Sigmoid colon (tissue), 7 donors: ENCODE data around the gene CAP2. TPM values are rescaled to one million over a fixed set of nuclear protein-coding genes. Genes with fewer than 3 reads are reported as not detected.
A peak's percentile ranks its signal among the peaks of the same experiment; 100 is the strongest.

Source experiments
- DNase-seq: peaks from one replicate; pipeline ENCODE4 v3.0.0-alpha.2; 2019
- H3K27ac ChIP-seq, 4 donors: fragments of 200-600 bp; sonication (generic); one replicate each; pipeline ENCODE4 v1.5.1; 2016 to 2019; ENCODE audit warnings: mild to moderate bottlenecking in 1 of 4
- H3K27me3 ChIP-seq, 3 donors: fragments of 200-600 bp; sonication (generic); one replicate each; pipeline ENCODE4 v1.5.1; 2019; ENCODE audit warnings: mild to moderate bottlenecking in 1 of 3
- H3K36me3 ChIP-seq, 4 donors: fragments of 200-600 bp; sonication (generic); one replicate each; pipeline ENCODE4 v1.5.1; 2016 to 2019
- H3K4me1 ChIP-seq, 4 donors: fragments of 200-600 bp; sonication (generic); one replicate each; pipeline ENCODE4 v1.5.1; 2017 to 2019
- H3K4me3 ChIP-seq, 4 donors: fragments of 200-600 bp; sonication (generic); one replicate each; pipeline ENCODE4 v1.5.1; 2017 to 2019; ENCODE audit warnings: mild to moderate bottlenecking in 2 of 4, moderate library complexity in 1 of 4
- H3K9me3 ChIP-seq, 4 donors: fragments of 200-600 bp in 3 of 4; sonication (generic) in 3 of 4; one replicate each; pipeline versions ENCODE4 v1.5.1 to v1.6.1; 2013 to 2019
- CTCF ChIP-seq, 4 experiments: fragments of 450-650 bp in 3 of 4; fragments of 200-600 bp in 1 of 4; IDR thresholded peaks; one replicate each; pipeline ENCODE4 v1.5.1; 2016 to 2019; ENCODE audit warnings: antibody characterized with exemption in 4 of 4, mild to moderate bottlenecking in 3 of 4, moderate library complexity in 2 of 4
- EP300 ChIP-seq, 4 donors: sonication (generic); formaldehyde crosslinking; IDR thresholded peaks; one replicate each; pipeline ENCODE4 v1.6.1; 2017; ENCODE audit warnings: antibody characterized with exemption in 4 of 4
- POLR2A ChIP-seq, 2 donors: fragments of 450-650 bp; IDR thresholded peaks; one replicate each; pipeline ENCODE4 v1.6.1; 2016; ENCODE audit warnings: antibody characterized with exemption in 2 of 2, mild to moderate bottlenecking in 2 of 2, moderate library complexity in 2 of 2
- POLR2AphosphoS5 ChIP-seq, 4 donors: sonication (generic); formaldehyde crosslinking; IDR thresholded peaks; one replicate each; pipeline ENCODE4 v1.6.1; 2017; ENCODE audit warnings: antibody characterized with exemption in 4 of 4
- WGBS, 2 donors: extraction: QIAGEN DNeasy Blood & Tissue Kit; methylation state at CpG; one replicate each; pipeline ENCODE4 v1.1.7; 2013; 5-methylcytosine and 5-hydroxymethylcytosine counted together
- intact Hi-C: fragments of 100-400 bp; cut with DNase I; formaldehyde crosslinking; loops from one replicate; pipeline ENCODE4 v1.15.1; 2023
- polyA plus RNA-seq, 3 donors: library from polyadenylated mRNA; stranded (reverse); fragments of 200-250 nt; gene quantifications; one replicate each; pipeline ENCODE4 v1.2.3, GENCODE V29; 2013
- total RNA-seq, 4 donors: library from RNA; depleted of rRNA; stranded (reverse); fragments of >200 nt; gene quantifications; one replicate each; pipeline ENCODE4 v1.1.0, GENCODE V29; 2016
- donor health status: healthy with polysubstance abuse.
- donor health status: Bipolar disorder and iron deficiency.
- donor health status: healthy.

Gene CAP2
- total RNA-seq (10 to 100 TPM; 48.3 to 67.1 (median 55.6) TPM), polyA plus RNA-seq (1 to 10 TPM in 2 of 3 donors, under 1 TPM in 1; 0.92 to 3.0 (median 3.0) TPM)

GRCh38 chr6:17392978-17393891 lies at the start of gene CAP2:
CAP2 (plus strand) TSS chr6:17393595; CDS start chr6:17421556, 27,961 bp downstream.
- WGBS, 2 donors = 2 to 6% methylated on average over 42 of the region's 42 CpGs
- intact Hi-C loops = loop anchor here (5.0 kb wide), 3 partner anchors 74 to 1261 kb away; no protein-coding TSS in a partner anchor
- no peaks in the 10 kb centered on the region for H3K27me3 ChIP-seq

GRCh38 chr6:17347012-17347411 lies 46.4 kb upstream of the CAP2 start:
- Histone ChIP-seq H3K27ac (no peak overlapping the region), H3K4me1 (no peaks in the 10 kb centered on the region), H3K9me3 (no peaks in the 10 kb centered on the region), H3K27me3 (no peaks in the 10 kb centered on the region), H3K36me3 (no peaks in the 10 kb centered on the region), H3K4me3 (no peak overlapping the region)
- 27 to 61% methylated on average over 2 of the region's 2 CpGs for WGBS, 2 donors
- intact Hi-C loops = no loop called here
- no peak for DNase-seq
- TF ChIP-seq POLR2AphosphoS5 (IDR thresholded peaks at IDR 0.05) (no peak), EP300 (IDR thresholded peaks at IDR 0.05) (no peak), POLR2A (IDR thresholded peaks at IDR 0.05) (no peak), CTCF (IDR thresholded peaks at IDR 0.05) (no peak)

More at GRCh38 chr6:17392978-17393891, at the start of gene CAP2:
- no peaks in the 10 kb centered on the region for H3K9me3 ChIP-seq
- TF ChIP-seq POLR2AphosphoS5 (IDR thresholded peaks at IDR 0.05) (peak; percentile 58 to 82 (median 79)), EP300 (IDR thresholded peaks at IDR 0.05) (no peak), POLR2A (IDR thresholded peaks at IDR 0.05) (peak; percentile 35 to 44)
- DNase-seq = peak; percentile 93
- peak within 1 kb of the TSS; percentile 91 to 97 (median 94) for H3K27ac ChIP-seq
- no peaks in the 10 kb centered on the region for H3K36me3 ChIP-seq
- peak within 1 kb of the TSS; percentile 78 to 96 (median 88) for H3K4me3 ChIP-seq
- H3K4me1 ChIP-seq = peaks cover 0 to 20% (median 13%) of the 10 kb centered on the region in 4 donors

- TF ChIP-seq EP300 (IDR thresholded peaks at IDR 0.05) (no peak), POLR2A (IDR thresholded peaks at IDR 0.05) (no peak), CTCF (IDR thresholded peaks at IDR 0.05) (no peak), POLR2AphosphoS5 (IDR thresholded peaks at IDR 0.05) (no peak)
- no peak for DNase-seq
- no peaks in the 10 kb centered on the region for H3K27me3 ChIP-seq
- H3K9me3 ChIP-seq = no peaks in the 10 kb centered on the region
- H3K36me3 ChIP-seq = no peaks in the 10 kb centered on the region
- 75 to 87% methylated on average over 2 of the region's 2 CpGs for WGBS, 2 donors
- H3K27ac ChIP-seq = no peak overlapping the region
- intact Hi-C loops = no loop called here
- H3K4me1 ChIP-seq = no peaks in the 10 kb centered on the region
- H3K4me3 ChIP-seq = no peak overlapping the region
Observed at GRCh38 chr6:17349427-17349826, 44.0 kb upstream of the CAP2 start.

- no peaks in the 10 kb centered on the region for H3K36me3 ChIP-seq
- intact Hi-C loops = no loop called here
- H3K4me3 ChIP-seq = no peak overlapping the region
- no peaks in the 10 kb centered on the region for H3K4me1 ChIP-seq
- no peak overlapping the region for H3K27ac ChIP-seq
- no peaks in the 10 kb centered on the region for H3K9me3 ChIP-seq
- no peaks in the 10 kb centered on the region for H3K27me3 ChIP-seq
- DNase-seq = no peak
- no peak for TF ChIP-seq POLR2A (IDR thresholded peaks at IDR 0.05)
Observed at GRCh38 chr6:17352302-17352701, 41.1 kb upstream of the CAP2 start.

GRCh38 chr6:17353440-17354175 lies 39.8 kb upstream of the CAP2 start:
- WGBS, 2 donors = 56 to 76% methylated on average over 4 of the region's 4 CpGs
- Histone ChIP-seq H3K4me3 (no peak overlapping the region), H3K27ac (no peak overlapping the region), H3K36me3 (no peaks in the 10 kb centered on the region), H3K9me3 (no peaks in the 10 kb centered on the region), H3K27me3 (no peaks in the 10 kb centered on the region), H3K4me1 (no peaks in the 10 kb centered on the region)
- intact Hi-C loops = no loop called here
- TF ChIP-seq EP300 (IDR thresholded peaks at IDR 0.05) (no peak), POLR2A (IDR thresholded peaks at IDR 0.05) (no peak), CTCF (IDR thresholded peaks at IDR 0.05) (no peak), POLR2AphosphoS5 (IDR thresholded peaks at IDR 0.05) (no peak)
- no peak for DNase-seq
